GM21717 (cell line): ENCODE data around the gene RAPGEF3.

Source experiments
- ATAC-seq: cut with Tn5 transposase; IDR thresholded peaks from one replicate; pipeline ENCODE4 v1.9.1; 2021; ENCODE audit warnings: mild to moderate bottlenecking, moderate library complexity; ENCODE audit not compliant: unreplicated experiment

RAPGEF3 gene, protein sequence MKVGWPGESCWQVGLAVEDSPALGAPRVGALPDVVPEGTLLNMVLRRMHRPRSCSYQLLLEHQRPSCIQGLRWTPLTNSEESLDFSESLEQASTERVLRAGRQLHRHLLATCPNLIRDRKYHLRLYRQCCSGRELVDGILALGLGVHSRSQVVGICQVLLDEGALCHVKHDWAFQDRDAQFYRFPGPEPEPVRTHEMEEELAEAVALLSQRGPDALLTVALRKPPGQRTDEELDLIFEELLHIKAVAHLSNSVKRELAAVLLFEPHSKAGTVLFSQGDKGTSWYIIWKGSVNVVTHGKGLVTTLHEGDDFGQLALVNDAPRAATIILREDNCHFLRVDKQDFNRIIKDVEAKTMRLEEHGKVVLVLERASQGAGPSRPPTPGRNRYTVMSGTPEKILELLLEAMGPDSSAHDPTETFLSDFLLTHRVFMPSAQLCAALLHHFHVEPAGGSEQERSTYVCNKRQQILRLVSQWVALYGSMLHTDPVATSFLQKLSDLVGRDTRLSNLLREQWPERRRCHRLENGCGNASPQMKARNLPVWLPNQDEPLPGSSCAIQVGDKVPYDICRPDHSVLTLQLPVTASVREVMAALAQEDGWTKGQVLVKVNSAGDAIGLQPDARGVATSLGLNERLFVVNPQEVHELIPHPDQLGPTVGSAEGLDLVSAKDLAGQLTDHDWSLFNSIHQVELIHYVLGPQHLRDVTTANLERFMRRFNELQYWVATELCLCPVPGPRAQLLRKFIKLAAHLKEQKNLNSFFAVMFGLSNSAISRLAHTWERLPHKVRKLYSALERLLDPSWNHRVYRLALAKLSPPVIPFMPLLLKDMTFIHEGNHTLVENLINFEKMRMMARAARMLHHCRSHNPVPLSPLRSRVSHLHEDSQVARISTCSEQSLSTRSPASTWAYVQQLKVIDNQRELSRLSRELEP

DNA sequence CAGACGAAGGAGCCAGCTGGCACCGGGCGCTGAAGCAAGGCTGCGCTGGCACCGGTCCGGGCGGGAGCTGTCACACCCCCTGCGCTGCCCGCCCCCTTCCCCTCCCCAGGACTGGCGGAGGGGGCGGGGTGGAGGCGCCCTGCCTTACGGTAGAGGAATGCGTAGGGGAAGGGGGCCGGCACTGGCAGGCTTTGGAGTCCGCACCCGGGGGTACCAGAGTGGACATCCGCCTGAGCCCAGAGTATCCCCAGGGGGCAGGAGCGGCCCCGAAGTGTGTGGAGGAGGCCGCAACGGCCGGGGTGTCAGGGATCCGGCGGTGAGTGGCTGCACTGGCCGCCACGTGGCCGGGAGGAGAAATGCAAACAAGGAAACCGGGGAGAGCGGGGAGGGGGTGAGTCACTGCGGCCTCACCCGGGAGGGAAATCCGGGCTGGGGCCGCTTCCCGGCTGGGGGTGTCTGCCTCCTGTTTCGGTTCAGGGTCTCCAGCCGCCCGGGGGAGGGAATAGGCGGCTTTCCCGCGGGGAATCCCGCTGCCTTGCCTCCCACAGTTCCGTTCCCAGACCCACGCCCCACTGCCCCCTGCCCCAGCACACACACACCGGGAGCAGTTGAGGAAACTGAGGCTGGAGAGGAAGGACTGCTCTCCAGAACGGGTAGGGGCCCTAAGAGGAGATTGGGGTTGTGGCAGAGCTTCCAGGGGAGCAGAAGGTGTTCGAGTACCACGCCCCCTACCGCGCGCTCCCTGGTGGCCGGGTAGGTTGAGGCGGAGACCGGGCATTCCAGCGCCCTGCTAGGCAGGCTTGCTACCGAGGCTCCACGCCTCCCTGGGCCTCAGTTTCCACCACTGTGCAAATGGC lies at the start of gene RAPGEF3:
Gene RAPGEF3, minus strand, starts transcription at position 47 of the 857 bp plus-strand sequence. CDS start 324 bp downstream, outside the sequence.
- ATAC-seq: no peak

DNA sequence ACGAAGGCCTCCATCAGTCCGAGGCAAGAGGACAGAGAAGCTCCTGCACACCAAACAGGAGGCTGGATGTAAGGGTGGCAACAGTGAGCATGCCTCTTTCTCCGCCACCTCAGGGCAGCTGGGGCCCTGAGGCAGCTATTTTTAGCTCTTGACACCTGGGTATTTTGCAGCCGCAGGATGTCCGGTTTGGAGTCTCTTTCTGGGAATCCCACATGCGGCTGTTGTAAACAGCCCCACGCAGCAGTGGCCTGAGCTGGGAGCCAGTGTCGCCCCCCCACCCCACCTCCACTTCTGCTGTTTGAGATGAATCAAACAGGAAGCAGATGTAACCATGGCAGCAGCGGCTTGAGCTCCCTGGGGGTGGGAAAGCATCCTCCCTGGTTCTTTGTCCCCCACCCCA lies 49.4 kb upstream of the RAPGEF3 start:
- peak; percentile 38 for ATAC-seq

DNA sequence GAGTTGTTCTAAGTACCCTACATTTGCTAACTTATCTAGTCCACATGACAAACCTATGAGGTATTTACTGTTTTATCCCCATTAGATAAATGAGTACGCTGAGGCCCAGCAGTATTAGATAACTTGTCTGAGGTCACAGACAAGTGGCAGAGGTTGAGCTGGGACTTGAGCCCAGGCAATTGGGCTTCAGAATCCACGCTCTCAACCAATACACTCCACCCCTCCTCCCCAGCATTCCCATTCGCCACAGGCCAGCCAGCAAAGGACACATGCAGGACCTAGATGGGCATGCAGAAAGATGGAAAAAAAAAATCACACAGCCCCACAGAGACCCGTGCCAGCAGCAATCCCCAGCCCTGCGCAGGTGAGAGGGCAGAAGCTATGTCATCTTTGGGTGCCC lies 48.7 kb upstream of the RAPGEF3 start:
- ATAC-seq: no peak

DNA sequence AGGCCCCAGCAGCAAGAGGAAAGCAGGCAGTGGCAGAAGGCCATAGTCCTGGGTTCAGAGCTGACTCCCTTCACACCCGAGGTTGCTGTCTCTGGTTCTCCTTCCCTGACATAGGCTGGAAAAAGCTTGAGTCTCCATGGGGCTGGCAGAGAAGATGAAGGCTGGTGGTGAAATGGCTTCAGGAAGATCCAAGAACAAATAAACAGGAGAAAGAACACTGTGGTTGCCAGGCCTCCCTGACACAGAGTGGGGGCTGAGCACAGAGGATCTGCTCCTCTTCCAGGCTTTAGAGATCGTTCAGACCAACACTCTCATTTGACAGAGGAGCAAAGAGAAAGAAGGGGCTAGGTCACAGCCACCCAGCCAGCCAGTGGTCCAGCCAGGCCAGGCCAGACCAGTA lies 46.7 kb upstream of the RAPGEF3 start:
- ATAC-seq: no peak

DNA sequence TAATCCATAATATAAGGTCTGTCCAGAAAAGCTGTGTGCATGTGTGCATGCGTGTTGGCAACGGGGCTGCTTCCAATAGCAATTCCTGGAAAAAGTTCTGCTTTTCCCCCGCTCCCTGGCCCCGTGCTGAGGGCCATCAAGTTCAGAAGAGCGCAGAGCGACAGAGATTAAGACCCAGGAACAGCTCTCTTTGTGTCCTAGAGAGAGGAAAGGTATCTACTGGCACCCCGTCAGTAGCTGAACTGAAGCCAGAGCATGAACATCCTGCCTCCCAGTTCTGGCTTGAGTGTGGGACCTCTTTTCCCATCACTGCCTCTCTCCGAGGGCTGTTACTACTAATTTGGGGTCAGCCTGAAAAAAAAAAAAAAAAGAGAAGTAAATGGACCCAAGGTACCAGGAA lies 45.5 kb upstream of the RAPGEF3 start:
- no peak for ATAC-seq

DNA sequence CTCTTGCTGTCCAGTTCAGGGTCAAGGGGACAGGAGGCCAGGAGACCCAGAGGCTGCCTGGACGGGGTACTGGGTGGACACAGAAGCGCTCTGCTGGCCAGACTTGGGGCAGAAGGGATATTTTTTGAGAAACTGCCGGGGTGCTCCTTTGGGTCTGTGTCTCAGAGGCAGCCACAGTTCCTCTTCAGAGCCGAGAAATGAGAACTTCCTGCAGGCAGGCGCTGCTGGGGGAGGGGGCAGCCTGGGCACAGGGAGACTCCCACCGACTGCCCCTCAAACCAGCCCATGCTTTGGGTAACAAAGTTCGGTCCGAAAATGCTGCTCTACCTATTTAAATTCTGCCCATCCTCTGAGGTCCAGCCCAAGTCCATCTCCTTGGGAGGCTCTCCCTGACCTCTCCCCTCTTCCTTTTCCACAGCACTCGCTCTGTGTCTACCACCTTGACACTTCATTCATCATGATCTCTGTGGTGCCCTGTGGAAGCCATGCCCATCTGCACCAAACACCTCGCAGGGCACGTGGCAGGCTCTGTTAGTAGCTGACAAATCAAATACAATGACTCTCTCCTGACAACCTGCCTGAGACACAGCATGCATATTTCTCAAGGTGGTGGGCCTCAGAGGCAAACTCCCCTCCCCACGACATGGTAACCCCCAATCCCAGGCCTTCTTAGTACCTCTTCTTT lies 44.7 kb upstream of the RAPGEF3 start:
- ATAC-seq: no peak

DNA sequence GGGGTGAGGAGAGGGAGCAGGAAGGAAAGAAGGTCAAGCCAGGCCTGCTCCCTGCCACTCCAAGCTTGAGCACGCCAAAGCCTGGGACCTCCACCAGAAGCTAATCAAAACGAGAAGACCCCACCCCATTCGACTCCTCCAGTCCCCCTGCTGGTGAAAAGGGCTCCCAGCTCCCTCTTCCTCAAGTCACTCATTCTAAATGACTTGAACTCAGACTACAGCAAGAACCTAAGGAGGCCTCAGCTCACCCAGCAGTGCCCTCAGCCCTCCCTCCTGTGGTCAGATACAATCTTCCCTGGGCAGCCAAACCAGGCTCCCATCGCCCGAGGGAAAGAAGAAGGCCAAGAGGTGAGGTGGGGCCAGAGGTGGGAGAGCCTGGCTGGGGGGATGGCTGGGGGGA lies 43.6 kb upstream of the RAPGEF3 start:
- no peak for ATAC-seq

DNA sequence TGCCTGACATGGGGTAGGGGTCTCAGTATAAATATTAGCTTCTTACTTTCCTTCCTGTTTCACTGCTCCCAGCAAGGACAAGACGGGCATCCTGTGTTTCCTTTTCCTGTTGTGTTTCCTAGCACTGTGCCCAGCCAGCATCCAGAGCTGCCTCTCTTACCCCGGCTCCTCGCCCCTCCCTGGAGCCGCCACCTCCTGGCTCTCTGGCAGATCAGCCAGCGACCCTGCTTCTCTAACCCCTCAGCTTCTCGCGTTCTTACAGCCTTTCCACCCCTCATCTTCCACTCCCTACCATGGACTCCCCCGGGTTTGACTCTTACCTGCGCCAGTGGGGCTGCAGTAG lies 43.2 kb upstream of the RAPGEF3 start:
- no peak for ATAC-seq

DNA sequence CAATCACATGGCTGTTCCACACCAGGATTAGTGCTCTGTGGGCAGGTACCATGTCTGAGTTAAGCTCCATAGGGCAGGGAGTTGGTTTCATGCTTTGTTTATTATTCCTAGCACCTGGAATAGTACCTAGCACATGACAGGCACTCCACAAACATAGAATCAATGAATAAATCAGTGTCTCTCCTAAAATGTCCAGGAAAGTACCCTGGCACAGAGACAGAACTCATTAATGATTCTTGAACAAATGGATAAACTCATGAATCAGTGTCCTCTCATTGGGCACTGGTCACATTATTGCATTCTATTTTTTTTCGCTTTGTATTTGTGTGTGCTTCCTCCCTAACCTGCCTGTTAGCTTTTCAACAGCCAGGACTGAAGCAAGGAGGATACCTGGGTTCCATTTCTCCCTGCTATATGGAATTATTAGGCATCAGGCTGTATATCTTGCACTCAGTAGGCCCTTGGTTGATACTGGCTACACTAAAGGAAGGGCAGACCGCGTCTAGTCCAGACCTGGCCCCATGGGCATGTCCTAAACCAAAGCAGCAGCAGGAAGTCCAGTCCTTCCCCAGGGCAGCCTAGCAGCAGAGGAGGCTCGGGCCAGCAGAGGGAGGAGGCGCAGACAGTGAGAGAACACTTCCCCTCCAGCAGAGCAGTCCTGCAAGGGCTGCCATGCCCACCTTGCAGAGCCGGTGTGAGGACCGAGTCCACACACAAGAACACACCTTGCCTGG lies 42.7 kb upstream of the RAPGEF3 start:
- no peak for ATAC-seq

DNA sequence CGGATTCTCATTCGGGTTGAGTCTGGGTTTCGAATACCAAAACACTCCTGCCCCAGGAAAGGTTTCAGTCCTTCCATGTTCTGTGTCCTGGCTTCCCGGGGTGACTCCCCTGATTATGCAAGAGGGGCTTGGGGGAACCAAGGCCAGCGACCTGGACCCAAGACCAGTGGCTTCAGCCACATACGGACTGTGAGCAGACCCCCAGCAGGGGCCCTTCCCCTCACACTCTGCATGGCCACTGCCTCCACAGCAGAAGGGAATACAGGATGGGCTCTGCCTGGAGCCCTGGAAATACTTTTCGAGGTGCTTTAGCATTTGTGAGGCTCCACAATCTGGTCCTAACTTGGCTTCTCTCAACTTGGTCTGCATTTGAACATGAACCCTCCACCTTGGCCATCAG lies 41.9 kb upstream of the RAPGEF3 start:
- ATAC-seq: no peak

DNA sequence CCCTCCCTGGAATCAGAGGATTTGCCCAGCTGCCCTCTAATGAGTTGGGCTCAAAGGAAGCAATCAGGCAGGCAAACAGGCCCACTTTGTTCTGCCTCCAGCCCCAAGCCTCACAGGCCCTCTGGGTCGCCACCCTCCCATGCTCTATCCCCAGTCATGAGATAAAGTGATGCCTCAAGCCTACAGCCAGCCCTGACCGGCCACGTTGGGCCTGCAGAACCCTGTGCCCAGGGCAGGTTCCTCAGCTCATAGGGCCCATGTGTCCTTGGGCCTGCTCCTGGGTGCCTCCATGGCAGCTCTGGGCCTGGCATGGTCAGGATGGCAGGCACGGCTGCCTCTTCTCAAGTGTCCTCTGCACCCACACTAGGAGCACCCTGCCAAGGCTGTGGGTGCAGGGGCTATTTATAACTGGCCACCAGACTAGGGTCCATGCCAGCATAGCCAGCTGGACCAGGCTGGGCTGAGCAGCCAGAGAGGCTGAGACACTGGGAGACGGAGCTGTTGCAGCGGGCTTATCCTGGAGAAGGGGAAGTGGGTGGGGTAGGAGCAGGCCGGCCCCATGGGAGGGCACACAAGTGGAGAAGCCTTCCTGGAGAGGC lies 40.8 kb upstream of the RAPGEF3 start:
- no peak for ATAC-seq

DNA sequence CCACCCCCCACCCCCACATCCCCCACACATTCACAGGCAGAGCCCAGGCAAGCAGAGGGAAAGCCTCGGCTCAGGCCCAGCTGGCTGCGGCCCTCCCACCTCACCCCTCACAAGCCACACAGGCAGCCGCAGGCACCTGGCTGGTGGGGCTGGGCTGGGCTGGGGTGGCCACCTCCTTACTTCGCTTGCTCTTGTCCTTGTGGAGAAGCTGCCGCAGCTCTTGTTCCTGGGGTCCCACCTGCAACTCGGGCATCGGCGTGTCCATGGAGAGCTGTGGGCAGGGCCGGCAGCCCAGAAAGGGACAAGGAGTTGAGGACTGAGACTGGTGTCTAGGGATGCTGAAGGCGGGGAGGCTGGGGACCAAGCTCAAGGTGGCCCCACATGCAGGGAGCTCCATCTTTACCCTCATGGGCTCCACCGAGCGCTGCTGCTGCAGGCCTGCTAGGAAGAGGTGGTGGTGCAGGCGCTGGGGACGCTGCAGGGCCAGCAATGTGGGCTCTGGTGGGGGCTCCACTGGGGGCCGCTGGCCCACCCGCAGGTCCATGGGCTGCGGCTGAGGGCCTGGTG lies 39.8 kb upstream of the RAPGEF3 start:
- no peak for ATAC-seq

DNA sequence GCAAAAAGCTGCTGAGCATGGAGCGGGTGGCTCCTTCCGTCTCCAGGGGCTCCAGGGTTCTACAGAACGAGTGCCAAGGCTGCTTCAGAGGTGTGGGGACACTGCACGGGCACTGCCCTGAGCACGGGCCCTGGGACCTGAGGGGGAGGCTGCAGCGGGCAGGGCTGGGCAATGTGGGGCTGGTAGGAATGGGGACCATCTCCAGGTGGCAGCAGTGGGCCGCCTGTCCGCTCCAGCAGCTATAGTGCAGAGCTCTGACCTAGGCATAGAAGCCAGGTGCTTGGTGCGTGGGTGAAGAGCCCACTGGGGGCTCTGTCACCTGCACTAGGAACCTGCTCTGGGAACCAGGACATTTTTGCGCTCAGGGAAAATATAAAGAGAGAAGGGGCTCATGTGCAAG lies 38.8 kb upstream of the RAPGEF3 start:
- no peak for ATAC-seq

DNA sequence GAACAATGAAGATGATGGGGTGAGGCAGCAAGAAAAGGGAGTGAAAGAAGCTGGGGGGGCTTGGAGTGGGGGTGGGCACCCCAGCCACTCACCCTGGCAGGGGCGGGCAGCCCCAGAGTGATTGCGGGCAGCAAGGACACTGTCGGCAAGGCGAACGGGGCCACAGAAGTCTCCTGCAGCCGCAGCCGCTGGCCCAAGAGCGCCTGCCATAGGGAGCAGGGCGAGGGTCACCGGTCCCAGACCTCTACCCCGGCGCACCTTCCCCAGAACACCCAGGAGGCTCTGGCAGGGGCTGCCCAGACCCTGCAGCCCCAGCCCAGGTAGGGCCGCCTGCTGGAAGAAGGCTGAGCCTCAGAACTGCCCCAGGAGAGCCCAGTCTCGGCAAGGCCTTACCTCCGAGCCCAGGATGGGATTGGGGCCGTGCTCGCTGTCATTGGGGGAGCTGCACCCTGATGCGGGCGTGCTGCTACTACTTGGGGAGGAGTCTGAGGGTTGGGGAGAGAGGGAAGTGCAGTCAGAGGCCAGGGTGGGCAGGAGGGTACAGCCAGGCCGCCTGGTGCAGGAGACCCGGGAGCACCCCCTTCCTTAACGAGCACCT lies 37.2 kb upstream of the RAPGEF3 start:
- ATAC-seq: no peak

DNA sequence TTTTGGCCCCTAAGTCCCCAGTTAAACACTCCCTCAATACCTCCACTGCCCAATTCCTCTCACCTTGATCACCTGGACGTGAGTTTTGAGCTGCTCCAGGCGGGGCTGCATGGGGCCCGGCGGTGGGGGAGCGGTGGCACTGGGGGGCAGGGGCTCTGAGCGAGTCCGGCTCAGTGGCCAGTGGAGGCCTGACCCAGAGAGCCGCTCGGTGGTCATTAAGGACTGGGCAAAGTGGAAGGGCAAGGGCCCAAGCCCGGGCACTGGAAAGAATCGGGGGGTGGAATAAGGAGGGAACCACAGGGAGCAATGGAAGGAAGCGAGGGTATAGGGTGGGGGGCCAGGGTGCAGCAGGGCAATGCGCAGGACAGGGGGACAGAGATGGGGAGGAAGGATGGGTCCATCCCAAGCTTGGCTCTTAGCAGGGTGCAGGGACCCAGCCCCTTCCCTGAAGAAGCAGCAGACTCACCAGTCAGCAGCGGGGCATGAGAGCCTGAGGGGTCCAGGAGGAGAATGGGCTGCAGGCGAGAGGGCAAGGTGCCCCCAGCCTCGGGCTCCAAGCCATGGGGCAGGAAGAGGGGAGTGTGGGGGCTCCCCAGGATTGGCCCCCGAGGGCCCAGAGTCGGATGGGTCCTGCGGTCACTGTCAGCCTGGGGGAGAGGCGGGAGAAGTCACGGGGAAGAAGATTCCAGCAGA lies 36.6 kb upstream of the RAPGEF3 start:
- no peak for ATAC-seq

DNA sequence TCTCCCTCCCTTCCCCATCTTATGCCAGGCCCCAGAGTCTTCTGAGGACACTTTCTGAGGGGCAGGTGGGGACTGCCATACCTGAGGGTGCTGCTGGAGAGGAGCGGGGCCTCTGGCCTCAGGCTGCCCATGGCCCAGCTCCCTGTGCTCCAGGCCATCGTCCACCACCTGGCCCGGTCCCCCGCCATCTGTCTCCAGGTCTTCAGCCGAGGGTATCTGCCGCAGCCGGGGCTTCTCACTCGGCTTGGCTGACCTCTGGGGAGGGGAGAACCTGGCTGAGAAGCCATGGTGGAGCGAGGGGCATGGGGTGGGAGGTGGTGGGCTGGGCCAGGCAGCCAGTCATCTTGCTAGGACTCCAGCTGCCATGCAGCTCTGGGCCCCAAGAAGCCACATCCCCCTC lies 36.0 kb upstream of the RAPGEF3 start:
- no peak for ATAC-seq

DNA sequence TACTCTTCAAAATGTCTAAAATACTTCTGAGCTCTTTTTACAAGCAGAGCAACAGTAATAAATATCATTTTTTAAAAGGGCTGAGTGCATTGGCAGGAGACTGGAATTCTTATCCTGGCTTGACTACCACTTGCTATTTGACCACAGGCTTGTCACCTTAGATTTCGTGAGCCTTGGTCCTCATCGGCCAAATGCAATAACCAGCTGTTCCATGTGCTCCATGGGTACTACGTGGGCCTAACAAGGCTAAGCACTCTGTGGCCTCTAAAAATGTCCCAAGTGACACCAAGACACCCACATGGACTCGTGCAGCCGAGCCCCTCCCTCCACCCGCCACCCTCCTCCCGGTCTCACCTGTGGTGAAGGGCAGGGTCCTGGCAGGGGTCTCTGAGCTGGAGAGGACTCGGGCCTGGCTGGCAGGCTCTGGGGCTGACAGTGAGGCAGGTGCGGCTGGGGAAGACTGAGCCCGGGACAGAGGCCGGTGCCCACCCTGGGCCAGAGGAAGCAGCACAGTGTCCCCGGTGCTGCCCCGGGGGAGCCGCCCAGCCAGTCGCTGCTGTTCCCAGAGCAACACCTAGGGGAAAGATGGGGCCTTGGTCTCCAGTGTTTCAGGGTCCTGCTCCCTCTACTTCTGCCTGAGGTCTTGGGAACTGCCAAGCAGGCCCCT lies 34.5 kb upstream of the RAPGEF3 start:
- ATAC-seq: no peak

DNA sequence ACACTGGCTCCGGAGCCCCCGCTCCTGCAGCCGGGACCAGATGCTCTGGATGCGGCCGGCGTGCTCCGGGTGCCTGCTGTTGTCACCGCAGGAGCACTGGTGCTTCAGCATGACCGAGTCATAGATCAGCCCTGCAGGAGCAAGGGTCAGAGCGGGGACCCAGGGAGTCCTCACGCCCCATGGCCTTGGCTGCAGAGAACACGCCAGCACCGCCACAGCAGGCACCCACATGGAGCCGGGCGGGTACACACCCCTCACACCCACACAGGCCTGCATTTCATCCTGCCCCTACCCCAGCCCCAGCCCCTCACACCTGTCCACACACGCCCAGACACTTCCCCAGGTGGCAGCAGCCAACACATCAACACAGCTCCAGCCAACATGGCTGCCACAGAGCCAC lies 33.2 kb upstream of the RAPGEF3 start:
- no peak for ATAC-seq
